H54 (cell line): Measurements from ENCODE around the gene BEX3.
"Not testable (repeated sequence)": the region's sequence is repeated elsewhere in the genome, so short reads cannot be mapped to it uniquely, and the experiment has no call there.

Source experiments
- DNase-seq: peaks from one replicate; pipeline ENCODE4 v3.0.0; 2011; ENCODE audit warnings: low spot score, mixed read lengths; ENCODE audit not compliant: insufficient read length
- FAIRE-seq: peaks from 3 replicates; lab custom pipeline; 2011; peaks lifted over from hg19 to GRCh38; lab: Jason Lieb, UNC
- POLR2A ChIP-seq: IDR thresholded peaks from 2 replicates; pipeline ENCODE4 v1.6.1; 2011; ENCODE audit warnings: low read depth, mild to moderate bottlenecking, low read length

Gene BEX3

DNA sequence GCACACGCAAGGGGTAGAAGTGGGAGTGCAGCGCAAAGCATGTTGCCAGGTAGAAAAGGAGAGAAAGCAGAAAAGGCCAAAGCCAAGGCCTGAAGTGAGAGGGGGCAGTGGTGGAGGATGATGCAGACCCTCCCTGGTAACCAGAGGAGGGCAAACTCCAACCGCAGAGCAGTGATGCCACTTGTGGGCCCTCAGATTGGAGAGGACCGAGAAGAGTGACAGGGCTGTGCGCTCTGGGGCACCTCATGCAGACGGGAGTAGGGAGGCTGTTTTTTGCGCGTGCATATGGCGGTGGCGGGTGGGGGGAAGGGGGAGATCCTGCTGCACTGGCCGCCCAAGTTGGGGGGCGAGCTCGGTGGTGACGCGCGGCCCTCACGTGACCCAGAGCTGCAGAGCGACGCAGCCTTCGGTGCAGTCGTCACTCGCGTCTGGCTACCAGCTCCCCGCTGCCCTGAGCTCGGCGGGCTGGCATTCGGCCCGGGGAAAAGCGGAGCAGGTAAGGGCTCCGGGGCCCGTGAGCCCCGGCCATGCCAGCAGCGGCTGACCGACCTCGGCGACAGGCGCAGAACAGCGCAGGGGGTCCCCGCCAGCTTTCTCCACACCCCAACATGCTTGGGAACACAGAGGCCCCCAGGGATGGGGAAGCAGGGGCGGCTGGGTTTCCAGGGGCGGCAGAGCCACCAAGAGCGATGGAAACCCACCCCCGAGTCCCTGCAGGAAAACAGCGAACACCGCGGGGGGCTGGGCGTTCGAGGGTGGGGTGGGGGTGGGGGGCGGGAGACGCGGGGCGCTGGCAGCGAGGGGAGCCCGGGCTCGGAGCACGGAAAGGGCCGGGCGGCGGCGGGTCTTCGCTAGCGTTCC, at the start of gene BEX3:
TSS of gene BEX3 (plus strand) at position 421 of the 861 bp plus-strand sequence. CDS start 984 bp downstream, outside the sequence.
- DNase-seq (no peak), FAIRE-seq (no peak)
- TF ChIP-seq POLR2A: peak; percentile 79

GRCh38 chrX:103329991-103330390, 46.3 kb upstream of the BEX3 start, which contains the start of gene TCEAL7:
Gene TCEAL7 (plus strand): TSS chrX:103330239. CDS start chrX:103331404, 1,165 bp downstream.
- no peak for TF ChIP-seq POLR2A
- FAIRE-seq: no peak
- DNase-seq: no peak

GRCh38 chrX:103330681-103331288, 45.6 kb upstream of the BEX3 start:
- TF ChIP-seq POLR2A: no peak
- FAIRE-seq (no peak), DNase-seq (no peak)

DNA sequence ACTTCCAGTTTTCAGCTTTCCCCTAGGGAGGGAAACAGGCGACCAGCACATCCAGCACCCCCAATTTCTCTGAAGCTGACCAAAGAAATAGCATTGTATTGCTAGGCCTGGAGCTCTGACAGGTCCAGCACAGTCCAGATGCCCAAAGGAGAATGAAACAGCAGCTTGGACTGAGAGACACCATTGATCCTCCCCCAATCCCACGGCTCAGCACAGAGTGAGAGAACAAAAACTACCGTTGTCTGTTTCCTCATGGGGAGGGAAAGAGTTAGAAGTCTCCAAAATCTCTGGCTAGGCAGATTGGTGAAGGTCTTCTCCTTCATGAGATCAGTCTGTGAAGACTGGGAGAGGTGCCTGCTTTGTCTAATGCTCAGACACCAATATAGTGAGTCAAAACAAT, 37.7 kb upstream of the BEX3 start:
- DNase-seq (no peak), FAIRE-seq (no peak)
- no peak for TF ChIP-seq POLR2A

DNA sequence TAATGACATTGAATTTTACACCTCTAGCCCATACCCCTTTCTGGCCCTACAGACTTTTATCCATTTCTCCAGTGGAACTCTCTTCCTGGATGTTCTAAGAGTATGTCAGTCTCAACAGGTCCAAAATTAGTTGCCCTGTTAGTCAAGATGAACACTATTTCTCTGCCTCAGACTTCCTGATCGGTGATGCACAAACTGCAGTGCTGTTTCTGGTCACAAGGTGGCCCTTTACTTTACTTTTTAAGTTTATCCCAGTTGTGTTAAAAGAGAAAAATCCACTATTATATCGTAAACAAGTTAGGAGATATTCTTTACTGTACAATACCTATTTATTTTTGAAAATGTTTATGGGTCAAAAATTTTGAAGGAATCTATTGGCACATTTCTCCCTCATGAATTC, 33.2 kb upstream of the BEX3 start:
- TF ChIP-seq POLR2A: no peak
- peak; percentile 62 for FAIRE-seq
- no peak for DNase-seq

DNA sequence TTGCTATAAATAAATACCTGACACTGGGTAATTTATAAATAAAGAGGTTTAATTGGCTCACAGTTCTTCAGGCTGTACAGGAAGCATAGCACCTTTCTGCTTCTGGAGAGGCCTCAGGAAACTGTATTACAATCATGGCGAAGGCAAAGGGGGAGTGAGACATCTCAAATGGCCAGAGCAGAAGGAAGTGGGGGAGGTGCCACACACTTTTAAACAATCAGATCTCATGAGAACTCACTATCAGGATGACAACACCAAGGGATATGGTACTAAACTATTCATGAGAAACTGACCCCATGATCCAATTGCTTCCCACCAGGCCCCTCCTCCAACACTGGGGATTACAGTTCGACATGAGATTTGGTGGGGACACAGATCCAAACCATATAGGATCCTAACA, 31.7 kb upstream of the BEX3 start:
- FAIRE-seq: no peak
- TF ChIP-seq POLR2A: no peak
- DNase-seq: no peak

DNA sequence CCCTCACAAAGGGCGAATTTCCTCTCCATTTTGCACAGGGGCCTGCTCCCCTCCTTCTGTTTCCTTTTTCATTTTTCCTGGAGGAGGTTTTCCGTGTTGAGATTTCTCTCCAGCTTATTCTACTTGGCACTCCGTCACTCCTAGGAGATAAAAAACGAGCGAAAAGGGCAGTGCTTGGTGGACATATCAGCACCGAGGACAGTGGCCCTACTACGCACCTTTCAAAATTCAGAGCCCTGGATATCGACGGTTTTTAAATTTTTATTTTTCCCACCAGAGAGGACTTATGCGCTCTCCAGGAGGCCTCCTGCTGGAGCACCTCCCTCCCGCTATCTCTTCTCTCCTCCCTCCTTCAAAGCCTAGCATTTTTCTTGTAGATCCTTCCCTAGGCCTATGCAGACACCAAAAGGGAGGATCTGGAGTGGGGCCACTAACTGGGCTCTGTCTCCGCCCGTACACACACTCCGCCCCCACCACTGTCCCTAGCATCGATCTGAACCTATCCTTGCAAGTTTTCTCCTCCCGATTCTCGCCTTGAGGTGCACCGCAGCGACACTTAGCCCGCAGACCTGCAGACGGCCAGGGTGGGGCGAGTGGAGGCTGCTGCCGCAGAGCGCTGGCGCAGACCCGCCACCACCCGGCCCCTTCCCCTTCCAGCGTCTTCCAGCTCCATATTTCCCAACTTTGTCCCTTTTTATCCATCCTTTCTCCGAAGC, 28.5 kb upstream of the BEX3 start:
- TF ChIP-seq POLR2A: no peak
- FAIRE-seq: no peak
- no peak for DNase-seq

- DNase-seq (no peak), FAIRE-seq (peak; percentile 96)
- TF ChIP-seq POLR2A: peak; percentile 70
Measured at GRCh38 chrX:103356130-103356798, 20.1 kb upstream of the BEX3 start, which contains the start of gene TCEAL9. Gene TCEAL9 (plus strand): TSS chrX:103356506. CDS start chrX:103357685, 1,179 bp downstream.

DNA sequence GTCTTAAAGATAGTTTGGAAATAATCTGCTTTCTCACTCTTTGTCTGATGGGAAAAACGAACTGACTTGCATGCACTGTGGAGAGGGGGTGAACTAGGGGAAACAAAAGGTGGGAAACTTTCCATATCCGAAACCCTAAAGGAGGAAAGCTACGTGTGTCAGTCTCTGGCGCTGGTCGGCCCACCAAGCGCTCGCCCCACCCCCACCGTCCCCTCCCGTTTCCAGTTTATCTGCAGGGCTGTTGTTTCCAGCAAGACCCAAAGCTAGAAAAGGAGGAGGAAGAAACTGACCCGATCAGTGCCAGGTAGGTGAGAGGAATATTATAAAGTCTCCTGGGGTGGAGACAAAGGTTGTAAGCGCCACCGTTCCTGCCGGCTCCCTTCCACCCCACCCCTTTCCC, 19.5 kb upstream of the BEX3 start:
- DNase-seq: no peak
- TF ChIP-seq POLR2A: no peak
- FAIRE-seq: no peak

- no peak for FAIRE-seq
- TF ChIP-seq POLR2A: no peak
- DNase-seq: no peak
Measured at GRCh38 chrX:103357871-103358270, 18.5 kb upstream of the BEX3 start.

GRCh38 chrX:103359605-103360004, 16.7 kb upstream of the BEX3 start:
- FAIRE-seq, DNase-seq: not testable (repeated sequence)

DNA sequence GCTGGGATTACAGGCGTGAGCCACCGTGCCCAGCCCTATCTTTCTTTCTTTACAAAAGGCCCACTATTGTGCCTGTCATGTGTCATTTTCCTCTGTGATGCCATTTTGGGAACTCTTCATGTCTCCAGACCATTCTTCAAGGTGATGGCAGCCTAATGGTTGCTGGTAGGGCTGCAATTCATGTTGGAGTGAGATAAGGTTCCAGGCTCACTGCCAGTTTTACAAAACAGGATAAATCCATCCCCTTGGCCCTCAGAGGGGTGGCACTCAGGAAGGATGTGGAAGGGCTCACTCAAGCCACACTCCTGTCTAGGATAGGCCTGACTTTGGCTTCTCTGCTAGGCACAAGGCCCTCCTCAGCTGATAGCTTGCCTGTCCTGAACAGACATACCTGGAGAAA, 16.2 kb upstream of the BEX3 start:
- no peak for FAIRE-seq
- DNase-seq: no peak
- TF ChIP-seq POLR2A: no peak

- FAIRE-seq (no peak), DNase-seq (no peak)
- no peak for TF ChIP-seq POLR2A
Measured at GRCh38 chrX:103360916-103361315, 15.4 kb upstream of the BEX3 start.
